Fibroblast of lung (primary cell): ENCODE results near the gene PIK3CD.

Experiments used
- CTCF ChIP-seq, 2 donors: IDR thresholded peaks in 1 of 2; conservative IDR thresholded peaks in 1 of 2; 1 replicate in 1 of 2; 2 replicates in 1 of 2; pipeline ENCODE4 v1.5.1; 2011 to 2012; ENCODE audit warnings: low read length in 2 of 2, control low read depth in 1 of 2, inconsistent platforms in 1 of 2, low read depth in 1 of 2, mild to moderate bottlenecking in 1 of 2
- EZH2 ChIP-seq: IDR thresholded peaks from 2 replicates; pipeline ENCODE4 v1.5.1; 2012; ENCODE audit warnings: low read length, control low read depth, mild to moderate bottlenecking; ENCODE audit errors: missing control alignments

GRCh38 chr1:9776685-9777084 is 125.2 kb downstream of the PIK3CD start:
- TF ChIP-seq CTCF (conservative IDR thresholded peaks at IDR 0.05 in 1 of 2, IDR thresholded peaks at IDR 0.05 in 1 of 2; ENCODE audit: low read depth in 1 of 2, low read length in 2 of 2) (no peak), EZH2 (no peak)
